SK-N-SH (cell line): Measurements from ENCODE around the gene KCNT1. TPM values are rescaled to one million over a fixed set of nuclear protein-coding genes. Genes with fewer than 3 reads are reported as not detected.

Experiments
- CTCF ChIA-PET: fragments of 300-600, 350-600 bp; formaldehyde crosslinking; extraction: SDS; loops from one replicate; lab custom pipeline; 2021; lab: Yijun Ruan, JAX
- POLR2A ChIA-PET: fragments of 350-600 bp; sonication (Branson Sonifier 250); formaldehyde crosslinking; extraction: SDS; loops from one replicate; lab custom pipeline; 2020; ENCODE audit warnings: antibody characterized with exemption, inconsistent platforms; lab: Yijun Ruan, JAX
- DNase-seq: peaks from one replicate; pipeline ENCODE4 v3.0.0; 2012
- H2AFZ ChIP-seq: fragments of 200-600 bp; sonication (generic); 2 replicates; pipeline ENCODE4 v1.8.1; 2016; ENCODE audit warnings: antibody characterized with exemption, mild to moderate bottlenecking, low read depth
- H3F3A ChIP-seq: fragments of 200-600 bp; sonication (generic); replicated peaks from 2 replicates; pipeline ENCODE3; 2016; ENCODE audit warnings: antibody characterized with exemption, mild to moderate bottlenecking; ENCODE audit not compliant: insufficient read depth
- H3K27ac ChIP-seq, 2 experiments: fragments of 200-500 bp in 1 of 2; fragments of 200-600 bp in 1 of 2; sonication (Bioruptor generic) in 1 of 2; sonication (generic), shearing (Covaris generic) in 1 of 2; 2 replicates each; pipeline versions ENCODE4 v1.5.1 to v1.6.1; 2014 to 2016; ENCODE audit warnings: low read depth in 2 of 2, inconsistent platforms in 1 of 2, low read length in 1 of 2, mild to moderate bottlenecking in 1 of 2, mixed read lengths in 1 of 2
- H3K27me3 ChIP-seq: fragments of 200-600 bp; sonication (generic), shearing (Covaris generic); 2 replicates; pipeline ENCODE4 v1.6.1; 2016; ENCODE audit warnings: mixed run types; ENCODE audit not compliant: insufficient read depth
- H3K36me3 ChIP-seq, 2 experiments: fragments of 200-500 bp in 1 of 2; fragments of 200-600 bp in 1 of 2; sonication (Bioruptor generic) in 1 of 2; sonication (generic) in 1 of 2; replicated peaks in 1 of 2; 2 replicates each; pipeline versions ENCODE3 to v1.5.1; 2014 to 2016; ENCODE audit warnings: low read length in 1 of 2, mild to moderate bottlenecking in 1 of 2; ENCODE audit not compliant: insufficient read depth in 2 of 2, control insufficient read depth in 1 of 2
- H3K4me1 ChIP-seq, 2 experiments: fragments of 200-500 bp in 1 of 2; fragments of 200-600 bp in 1 of 2; sonication (Bioruptor generic) in 1 of 2; sonication (generic), shearing (Covaris generic) in 1 of 2; 2 replicates each; pipeline versions ENCODE4 v1.5.1 to v1.6.1; 2014 to 2016; ENCODE audit warnings: low read depth in 1 of 2, low read length in 1 of 2, mixed run types in 1 of 2; ENCODE audit not compliant: insufficient read depth in 2 of 2, control insufficient read depth in 1 of 2
- H3K4me2 ChIP-seq: fragments of 200-600 bp; sonication (generic), shearing (Covaris generic); 2 replicates; pipeline ENCODE4 v1.6.1; 2017; ENCODE audit warnings: mixed run types
- H3K4me3 ChIP-seq, 2 experiments: fragments of 200-500 bp in 1 of 2; fragments of 200-600 bp in 1 of 2; sonication (Bioruptor generic) in 1 of 2; sonication (generic), shearing (Covaris generic) in 1 of 2; 2 replicates each; pipeline versions ENCODE4 v1.5.1 to v1.8.1; 2014 to 2016; ENCODE audit warnings: low read depth in 2 of 2, inconsistent platforms in 1 of 2, low read length in 1 of 2, mild to moderate bottlenecking in 1 of 2, mixed read lengths in 1 of 2, moderate library complexity in 1 of 2
- H3K79me2 ChIP-seq: fragments of 200-600 bp; sonication (generic); 2 replicates; pipeline ENCODE4 v1.8.1; 2017; ENCODE audit warnings: mild to moderate bottlenecking; ENCODE audit not compliant: insufficient read depth
- H3K9ac ChIP-seq: fragments of 200-600 bp; sonication (generic); 2 replicates; pipeline ENCODE4 v1.6.1; 2017; ENCODE audit warnings: mixed run types
- H3K9me2 ChIP-seq: fragments of 200-600 bp; sonication (generic); 2 replicates; pipeline ENCODE4 v1.6.1; 2017; ENCODE audit warnings: mixed run types
- H3K9me3 ChIP-seq: fragments of 200-600 bp; sonication (generic); 2 replicates; pipeline ENCODE4 v1.6.1; 2017; ENCODE audit warnings: mixed run types, mild to moderate bottlenecking, moderate library complexity
- H4K20me1 ChIP-seq: fragments of 200-600 bp; sonication (generic); 2 replicates; pipeline ENCODE4 v1.6.1; 2017; ENCODE audit warnings: mild to moderate bottlenecking, mixed run types; ENCODE audit not compliant: insufficient read depth
- ELF1 ChIP-seq: IDR thresholded peaks from 2 replicates; pipeline ENCODE4 v1.4.0; 2012
- EP300 ChIP-seq, 2 experiments: IDR thresholded peaks; 2 replicates each; pipeline versions ENCODE4 v1.4.0 to v1.6.1; 2012; ENCODE audit warnings: borderline replicate concordance in 1 of 2, low read depth in 1 of 2, low read length in 1 of 2
- FOXM1 ChIP-seq: IDR thresholded peaks from 2 replicates; pipeline ENCODE4 v1.4.0; 2012; ENCODE audit warnings: low read depth, mild to moderate bottlenecking
- GABPA ChIP-seq: IDR thresholded peaks from 2 replicates; pipeline ENCODE4 v1.4.0; 2012; ENCODE audit warnings: low read depth, mild to moderate bottlenecking
- GATA2 ChIP-seq: sonication (generic); formaldehyde crosslinking; IDR thresholded peaks from 2 replicates; pipeline ENCODE4 v1.5.0; 2020; ENCODE audit warnings: mild to moderate bottlenecking, missing genetic modification reagents
- IRF3 ChIP-seq: fragments of 150-350 bp; IDR thresholded peaks from 2 replicates; pipeline ENCODE4 v1.6.1; 2016; ENCODE audit warnings: mild to moderate bottlenecking, low read depth, low read length
- MEF2A ChIP-seq: IDR thresholded peaks from 2 replicates; pipeline ENCODE4 v1.4.0; 2012; ENCODE audit warnings: low read depth, borderline replicate concordance
- MXI1 ChIP-seq: IDR thresholded peaks from 2 replicates; pipeline ENCODE4 v1.6.1; 2012; ENCODE audit warnings: mild to moderate bottlenecking, low read depth, low read length, improper control_type of control experiment
- NFIC ChIP-seq: IDR thresholded peaks from 2 replicates; pipeline ENCODE4 v1.4.0; 2012; ENCODE audit warnings: borderline replicate concordance
- NRF1 ChIP-seq: IDR thresholded peaks from 2 replicates; pipeline ENCODE4 v1.6.1; 2012; ENCODE audit warnings: low read depth, mild to moderate bottlenecking, low read length
- POLR2AphosphoS5 ChIP-seq: IDR thresholded peaks from 2 replicates; pipeline ENCODE4 v1.6.1; 2012; ENCODE audit warnings: low read depth, low read length
- REST ChIP-seq: IDR thresholded peaks from 2 replicates; pipeline ENCODE4 v1.6.1; 2012; ENCODE audit warnings: mild to moderate bottlenecking, low read depth, low read length, moderate library complexity
- RFX5 ChIP-seq: IDR thresholded peaks from 2 replicates; pipeline ENCODE4 v1.6.1; 2012; ENCODE audit warnings: mild to moderate bottlenecking, improper control_type of control experiment, low read length
- SIN3A ChIP-seq: IDR thresholded peaks from 2 replicates; pipeline ENCODE4 v1.6.1; 2012; ENCODE audit warnings: low read depth, mild to moderate bottlenecking, low read length, moderate library complexity, borderline replicate concordance
- SMC3 ChIP-seq: IDR thresholded peaks from 2 replicates; pipeline ENCODE4 v1.6.1; 2012; ENCODE audit warnings: low read depth, low read length, improper control_type of control experiment
- TCF12 ChIP-seq: IDR thresholded peaks from 2 replicates; pipeline ENCODE4 v1.4.0; 2012
- TEAD4 ChIP-seq: IDR thresholded peaks from 2 replicates; pipeline ENCODE4 v1.4.0; 2012; ENCODE audit warnings: mild to moderate bottlenecking, borderline replicate concordance; ENCODE audit not compliant: insufficient read depth
- USF1 ChIP-seq: IDR thresholded peaks from 2 replicates; pipeline ENCODE4 v1.4.0; 2012; ENCODE audit warnings: low read depth, borderline replicate concordance
- YY1 ChIP-seq: IDR thresholded peaks from 2 replicates; pipeline ENCODE4 v1.4.0; 2012; ENCODE audit warnings: low read depth, mild to moderate bottlenecking
- ZBTB33 ChIP-seq: IDR thresholded peaks from 2 replicates; pipeline ENCODE4 v1.4.0; 2012; ENCODE audit warnings: low read depth, borderline replicate concordance
- whole genome bisulfite sequencing: methylation state at CpG from one replicate; pipeline ENCODE4 v1.1.6; 2017; ENCODE audit warnings: low lambda C conversion rate; 5-methylcytosine and 5-hydroxymethylcytosine counted together
- polyA plus RNA-seq, 3 experiments: library from polyadenylated mRNA; depleted of rRNA; stranded (reverse); fragments of >200 nt; gene quantifications; 2 replicates each; pipeline ENCODE4 v1.2.3, GENCODE V29; 2012
- TF ChIP-seq, protein P1 (sequence below): fragments of 150-350 bp; IDR thresholded peaks from 2 replicates; pipeline ENCODE4 v1.6.1; 2017; ENCODE audit warnings: antibody characterized with exemption, low read length, low read depth, borderline replicate concordance

KCNT1 gene
- polyA plus RNA-seq, 1 of the 3 experiments (the other 2 are of a cell fraction): 0.08 TPM

- 98% methylated on average over 4 of the region's 9 CpGs for WGBS
- Histone ChIP-seq H3K4me3 (no peak overlapping the region), H3K27me3 (no peaks in the 10 kb centered on the region), H3K9me3 (no peaks in the 10 kb centered on the region), H3K9me2 (no peaks in the 10 kb centered on the region), H2AFZ (no peak overlapping the region), H3K4me1 (no peaks in the 10 kb centered on the region), H3K4me2 (no peak overlapping the region), H3F3A (no peaks in the 10 kb centered on the region), H3K9ac (no peak overlapping the region), H3K79me2 (peaks cover 79% of the 10 kb centered on the region), H4K20me1 (peaks cover 21% of the 10 kb centered on the region), H3K36me3 (peaks cover 0 to 8% of the 10 kb centered on the region in 2 experiments), H3K27ac (no peak overlapping the region)
- no peak for DNase-seq
- ChIA-PET CTCF (interaction anchor here (0.6 to 1.4 kb wide), 4 partner anchors 9 to 482 kb away, joined by 3 read pairs; no protein-coding TSS in a partner anchor), POLR2A (no interaction called here)
- TF ChIP-seq SIN3A (no peak), RFX5 (no peak), SMC3 (no peak), FOXM1 (no peak), NRF1 (no peak)
Measured at GRCh38 chr9:135840107-135840506, 138.1 kb downstream of the KCNT1 start.

DNA sequence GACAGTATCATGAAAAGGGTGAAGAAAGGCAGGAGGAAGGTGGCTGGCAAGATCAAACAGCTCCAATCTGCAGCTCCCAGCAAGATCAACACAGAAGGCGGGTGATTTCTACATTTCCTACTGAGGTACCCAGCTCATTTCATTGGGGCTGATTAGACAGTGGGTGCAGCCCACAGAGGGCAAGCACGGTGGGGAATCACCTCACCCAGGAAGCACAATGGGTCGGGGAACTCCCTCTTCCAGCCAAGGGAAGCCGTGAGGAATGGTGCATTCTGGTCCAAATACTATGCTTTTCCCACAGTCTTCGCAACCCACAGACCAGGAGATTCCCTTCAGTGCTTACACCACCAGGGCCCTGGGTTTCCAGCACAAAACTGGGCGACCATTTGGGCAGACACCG lies 138.6 kb downstream of the KCNT1 start:
- 93% methylated on average over 6 of the region's 7 CpGs for WGBS
- peaks cover 83% of the 10 kb centered on the region for H3K79me2 ChIP-seq
- no peaks in the 10 kb centered on the region for H3F3A ChIP-seq
- no peak for DNase-seq
- no peaks in the 10 kb centered on the region for H3K4me1 ChIP-seq
- H3K9me3 ChIP-seq: no peaks in the 10 kb centered on the region
- POLR2A ChIA-PET: no interaction called here
- no peak overlapping the region for H3K9ac ChIP-seq
- H2AFZ ChIP-seq: no peak overlapping the region
- no peak overlapping the region for H3K27ac ChIP-seq
- peaks cover 0 to 12% of the 10 kb centered on the region in 2 experiments for H3K36me3 ChIP-seq
- CTCF ChIA-PET: interaction anchor here (0.7 to 1.4 kb wide), 3 partner anchors 8 to 44 kb away, joined by 3 read pairs; no protein-coding TSS in a partner anchor
- H4K20me1 ChIP-seq: peaks cover 21% of the 10 kb centered on the region
- H3K4me2 ChIP-seq: no peak overlapping the region
- no peaks in the 10 kb centered on the region for H3K27me3 ChIP-seq
- H3K9me2 ChIP-seq: no peaks in the 10 kb centered on the region
- H3K4me3 ChIP-seq: no peak overlapping the region
- TF ChIP-seq GATA2: no peak
- TF ChIP-seq ZBTB33: no peak
- TF ChIP-seq POLR2AphosphoS5: no peak
- TF ChIP-seq MXI1: no peak
- TF ChIP-seq NRF1: no peak
- TF ChIP-seq, protein P1, sequence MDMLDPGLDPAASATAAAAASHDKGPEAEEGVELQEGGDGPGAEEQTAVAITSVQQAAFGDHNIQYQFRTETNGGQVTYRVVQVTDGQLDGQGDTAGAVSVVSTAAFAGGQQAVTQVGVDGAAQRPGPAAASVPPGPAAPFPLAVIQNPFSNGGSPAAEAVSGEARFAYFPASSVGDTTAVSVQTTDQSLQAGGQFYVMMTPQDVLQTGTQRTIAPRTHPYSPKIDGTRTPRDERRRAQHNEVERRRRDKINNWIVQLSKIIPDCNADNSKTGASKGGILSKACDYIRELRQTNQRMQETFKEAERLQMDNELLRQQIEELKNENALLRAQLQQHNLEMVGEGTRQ: no peak
- no peak for TF ChIP-seq MEF2A
- no peak for TF ChIP-seq ELF1
- no peak for TF ChIP-seq EP300 (IDR thresholded peaks at IDR 0.05; ENCODE audit: borderline replicate concordance in 1 of 2, low read depth in 1 of 2, low read length in 1 of 2)
- TF ChIP-seq IRF3: no peak
- no peak for TF ChIP-seq FOXM1
- TF ChIP-seq YY1: no peak
- TF ChIP-seq NFIC: no peak
- TF ChIP-seq TEAD4: no peak
- no peak for TF ChIP-seq GABPA
- no peak for TF ChIP-seq REST
- TF ChIP-seq USF1: no peak
- no peak for TF ChIP-seq RFX5
- TF ChIP-seq TCF12: no peak
